IMR-90 (cell line): ENCODE data around the gene PTPMT1. TPM values are rescaled to one million over a fixed set of nuclear protein-coding genes. Genes with fewer than 3 reads are reported as not detected.

Experiments
- ATAC-seq: fragments of 200-7000 bp; cut with Tn5 transposase; 2 replicates; pipeline ENCODE4 v1.9.1; 2020; ENCODE audit warnings: low read depth, mild to moderate bottlenecking, moderate library complexity
- BruUV-seq: library from RNA; stranded (reverse); fragments of 400-500 nt; replicated peaks from 2 replicates; lab custom pipeline; 2021; lab: Mats Ljungman, UMichigan
- CTCF ChIA-PET: fragments of 300-600 bp; formaldehyde crosslinking; extraction: SDS; loops from one replicate; lab custom pipeline; 2021; ENCODE audit warnings: antibody characterized with exemption; lab: Yijun Ruan, JAX
- POLR2A ChIA-PET: fragments of 300-600 bp; sonication (Branson Sonifier 250); formaldehyde crosslinking; loops from one replicate; lab custom pipeline; 2022; ENCODE audit warnings: antibody characterized with exemption; ENCODE audit not compliant: unreplicated experiment; lab: Charles Lee
- DNase-seq: peaks from one replicate; pipeline ENCODE4 v3.0.0; 2013
- H2AFZ ChIP-seq: replicated peaks from 2 replicates; pipeline ENCODE3; 2013; ENCODE audit warnings: low read length, mild to moderate bottlenecking; ENCODE audit not compliant: poor library complexity
- H2AK5ac ChIP-seq: 2 replicates; pipeline ENCODE4 v1.6.1; 2013; ENCODE audit warnings: low read depth, low read length, inconsistent platforms
- H2AK9ac ChIP-seq: replicated peaks from 2 replicates; pipeline ENCODE3; 2013; ENCODE audit warnings: mild to moderate bottlenecking, low read depth, low read length, moderate library complexity; ENCODE audit not compliant: poor library complexity
- H2BK120ac ChIP-seq: 2 replicates; pipeline ENCODE4 v1.6.1; 2013; ENCODE audit warnings: low read depth, low read length, inconsistent platforms
- H2BK15ac ChIP-seq: 3 replicates; pipeline ENCODE4 v1.6.1; 2013; ENCODE audit warnings: low read depth, low read length, inconsistent platforms
- H2BK20ac ChIP-seq: 2 replicates; pipeline ENCODE4 v1.6.1; 2013; ENCODE audit warnings: low read depth, mild to moderate bottlenecking, inconsistent platforms, low read length, moderate library complexity
- H2BK5ac ChIP-seq: 2 replicates; pipeline ENCODE4 v1.6.1; 2013; ENCODE audit warnings: mild to moderate bottlenecking, low read depth, low read length, inconsistent platforms; ENCODE audit not compliant: poor library complexity, severe bottlenecking
- H3K14ac ChIP-seq: replicated peaks from 2 replicates; pipeline ENCODE4 v1.6.1; 2013; ENCODE audit warnings: low read depth, low read length, inconsistent platforms
- H3K18ac ChIP-seq: 2 replicates; pipeline ENCODE4 v1.6.1; 2013; ENCODE audit warnings: low read depth, low read length, control low read depth
- H3K23ac ChIP-seq: 2 replicates; pipeline ENCODE4 v1.6.1; 2013; ENCODE audit warnings: low read depth, low read length, inconsistent platforms
- H3K27ac ChIP-seq: 2 replicates; pipeline ENCODE4 v1.5.1; 2013; ENCODE audit warnings: mild to moderate bottlenecking, control low read depth, low read length; ENCODE audit not compliant: insufficient read depth
- H3K27me3 ChIP-seq: 2 replicates; pipeline ENCODE4 v1.6.1; 2013; ENCODE audit warnings: low read length; ENCODE audit not compliant: control insufficient read depth, insufficient read depth
- H3K36me3 ChIP-seq: 2 replicates; pipeline ENCODE4 v1.6.1; 2013; ENCODE audit warnings: low read length, mixed read lengths; ENCODE audit not compliant: control insufficient read depth, insufficient read depth
- H3K4ac ChIP-seq: 2 replicates; pipeline ENCODE4 v1.6.1; 2013; ENCODE audit warnings: low read depth, low read length, inconsistent platforms
- H3K4me1 ChIP-seq: 2 replicates; pipeline ENCODE4 v1.6.1; 2013; ENCODE audit warnings: low read length, mixed read lengths; ENCODE audit not compliant: control insufficient read depth, insufficient read depth
- H3K4me2 ChIP-seq: 2 replicates; pipeline ENCODE4 v1.6.1; 2013; ENCODE audit warnings: low read depth, mild to moderate bottlenecking, control low read depth, low read length, moderate library complexity
- H3K4me3 ChIP-seq: 2 replicates; pipeline ENCODE4 v1.5.1; 2013; ENCODE audit warnings: low read depth, mild to moderate bottlenecking, control low read depth, low read length, moderate library complexity; ENCODE audit not compliant: insufficient read depth
- H3K56ac ChIP-seq: 2 replicates; pipeline ENCODE4 v1.6.1; 2013; ENCODE audit warnings: low read length, inconsistent platforms; ENCODE audit not compliant: insufficient read depth; ENCODE audit errors: extremely low read depth
- H3K79me1 ChIP-seq, 2 experiments: 2 replicates each; pipeline ENCODE4 v1.6.1; 2013; ENCODE audit warnings: low read length in 2 of 2, inconsistent platforms in 1 of 2, low read depth in 1 of 2
- H3K9ac ChIP-seq: 2 replicates; pipeline ENCODE4 v1.6.1; 2013; ENCODE audit warnings: low read depth, low read length, control low read depth
- H3K9me1 ChIP-seq: 2 replicates; pipeline ENCODE4 v1.6.1; 2013; ENCODE audit warnings: low read length, inconsistent platforms; ENCODE audit not compliant: insufficient read depth
- H3K9me3 ChIP-seq: 2 replicates; pipeline ENCODE4 v1.6.1; 2013; ENCODE audit warnings: low read length; ENCODE audit not compliant: control insufficient read depth, insufficient read depth
- H4K20me1 ChIP-seq: 2 replicates; pipeline ENCODE4 v1.6.1; 2013; ENCODE audit warnings: low read length, inconsistent platforms; ENCODE audit not compliant: insufficient read depth
- H4K5ac ChIP-seq: 2 replicates; pipeline ENCODE4 v1.6.1; 2013; ENCODE audit warnings: mild to moderate bottlenecking, low read depth, low read length, control low read depth
- H4K8ac ChIP-seq, 2 experiments: 2 replicates each; pipeline ENCODE4 v1.6.1; 2013; ENCODE audit warnings: low read depth in 2 of 2, low read length in 2 of 2, control low read depth in 1 of 2, inconsistent platforms in 1 of 2
- H4K91ac ChIP-seq: 2 replicates; pipeline ENCODE4 v1.6.1; 2013; ENCODE audit warnings: low read depth, low read length, inconsistent platforms; ENCODE audit not compliant: insufficient read depth
- BHLHE40 ChIP-seq: fragments of 150-350 bp; IDR thresholded peaks from 2 replicates; pipeline ENCODE4 v1.6.1; 2016; ENCODE audit warnings: mild to moderate bottlenecking, low read depth, low read length
- CEBPB ChIP-seq: IDR thresholded peaks from 2 replicates; pipeline ENCODE4 v1.6.1; 2012; ENCODE audit warnings: low read depth, low read length, improper control_type of control experiment
- CHD1 ChIP-seq: IDR thresholded peaks from 2 replicates; pipeline ENCODE4 v1.6.1; 2012; ENCODE audit warnings: low read depth, low read length, improper control_type of control experiment
- FOS ChIP-seq: fragments of 150-350 bp; IDR thresholded peaks from 2 replicates; pipeline ENCODE4 v1.6.1; 2016; ENCODE audit warnings: low read depth, low read length
- MAFK ChIP-seq: IDR thresholded peaks from 2 replicates; pipeline ENCODE4 v1.6.1; 2012; ENCODE audit warnings: low read depth, low read length, improper control_type of control experiment
- MAZ ChIP-seq: IDR thresholded peaks from 2 replicates; pipeline ENCODE4 v1.6.1; 2012; ENCODE audit warnings: low read depth, mild to moderate bottlenecking, low read length, improper control_type of control experiment, moderate library complexity, borderline replicate concordance
- MXI1 ChIP-seq: IDR thresholded peaks from 2 replicates; pipeline ENCODE4 v1.6.1; 2012; ENCODE audit warnings: low read depth, mild to moderate bottlenecking, low read length, moderate library complexity, borderline replicate concordance
- NFE2L2 ChIP-seq: fragments of 150-350 bp; IDR thresholded peaks from 2 replicates; pipeline ENCODE4 v1.6.1; 2016; ENCODE audit warnings: low read depth, mild to moderate bottlenecking, low read length
- POLR2A ChIP-seq: IDR thresholded peaks from 2 replicates; pipeline ENCODE4 v1.6.1; 2012; ENCODE audit warnings: mild to moderate bottlenecking, low read depth, low read length
- RAD21 ChIP-seq: IDR thresholded peaks from 2 replicates; pipeline ENCODE4 v1.6.1; 2012; ENCODE audit warnings: low read length, improper control_type of control experiment
- RCOR1 ChIP-seq: IDR thresholded peaks from 2 replicates; pipeline ENCODE4 v1.6.1; 2012; ENCODE audit warnings: mild to moderate bottlenecking, low read length, improper control_type of control experiment; ENCODE audit not compliant: insufficient replicate concordance
- RFX5 ChIP-seq: IDR thresholded peaks from 2 replicates; pipeline ENCODE4 v1.8.0; 2012; ENCODE audit warnings: low read depth, mild to moderate bottlenecking, low read length, moderate library complexity
- SMC3 ChIP-seq: fragments of 150-350 bp; IDR thresholded peaks from 2 replicates; pipeline ENCODE4 v1.6.1; 2016; ENCODE audit warnings: low read depth, mild to moderate bottlenecking, antibody characterized with exemption, low read length, moderate library complexity
- WGBS, 2 experiments: methylation state at CpG; one replicate each; pipeline versions ENCODE4 v1.1.5 to v1.1.7; 2013; ENCODE audit warnings: missing lambda C conversion rate in 2 of 2; ENCODE audit not compliant: insufficient read length in 1 of 2; ENCODE audit errors: extremely low coverage in 2 of 2; 5-methylcytosine and 5-hydroxymethylcytosine counted together
- dilution Hi-C: fragments of 300-500 bp; cut with HindIII; formaldehyde crosslinking; loops from one replicate; pipeline ENCODE4 v1.14.3; 2018; ENCODE audit warnings: low sequenced_read_pairs; ENCODE audit not compliant: unreplicated experiment
- in situ Hi-C: fragments of 300-500 bp; cut with MboI; formaldehyde crosslinking; loops from 3 replicates; pipeline ENCODE4 v1.14.3; 2019; ENCODE audit warnings: low sequenced_read_pairs, inconsistent platforms, mixed read lengths
- intact Hi-C: fragments of 100-400 bp; cut with micrococcal nuclease; formaldehyde crosslinking; loops from 2 replicates; pipeline ENCODE4 v1.10.0; 2022
- polyA plus RNA-seq, 3 experiments: library from polyadenylated mRNA; depleted of rRNA; stranded (reverse); fragments of >200 nt; gene quantifications; 2 replicates each; pipeline ENCODE4 v1.2.3, GENCODE V29; 2012; ENCODE audit warnings: low replicate concordance in 1 of 3
- total RNA-seq: library from RNA; depleted of rRNA; stranded (reverse); fragments of >200 nt; gene quantifications from 2 replicates; pipeline ENCODE4 v1.2.3, GENCODE V29; 2012
- TF ChIP-seq, protein P1 (sequence below): fragments of 150-350 bp; IDR thresholded peaks from 2 replicates; pipeline ENCODE4 v1.6.1; 2017; ENCODE audit warnings: mild to moderate bottlenecking, antibody characterized with exemption, low read length, low read depth
- TF ChIP-seq, protein P2 (sequence below): conservative IDR thresholded peaks from 2 replicates; pipeline ENCODE4 v1.5.1; 2012; ENCODE audit warnings: mild to moderate bottlenecking, low read depth, low read length, improper control_type of control experiment

PTPMT1 gene
- total and polyA plus RNA-seq, 2 of the 4 experiments (the other 2 are of a cell fraction), result 51.6 to 55.0 TPM

DNA sequence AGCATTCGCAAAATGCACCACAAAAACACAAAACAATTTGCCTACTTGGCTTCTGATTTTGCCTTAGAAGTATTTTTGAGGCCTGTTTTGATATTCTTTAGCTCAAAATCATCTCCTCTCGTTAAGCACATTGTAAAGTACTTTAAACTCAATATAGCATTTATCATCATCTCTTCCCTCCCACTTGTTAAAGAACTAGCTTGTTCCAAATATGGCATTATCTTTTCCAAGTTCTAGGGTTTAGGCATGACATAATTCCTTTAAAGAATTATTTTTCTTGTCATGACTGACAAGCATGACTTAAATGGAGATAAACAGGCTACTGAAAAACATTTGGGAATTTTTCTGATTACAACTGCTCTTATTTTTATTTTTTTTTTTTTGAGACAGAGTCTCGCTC lies 33.7 kb upstream of the PTPMT1 start:
- no peak overlapping the region for H3K56ac ChIP-seq
- no peak overlapping the region for H2BK15ac ChIP-seq
- no peak overlapping the region for H2BK120ac ChIP-seq
- no peak overlapping the region for H3K4me3 ChIP-seq
- no peak overlapping the region for H3K27ac ChIP-seq
- no peak overlapping the region for H2BK5ac ChIP-seq
- H3K18ac ChIP-seq, result no peak overlapping the region
- no CpG with 5 or more reads among the region's 3 CpGs for WGBS, 2 experiments
- intact Hi-C loops, result loop anchor here (10.0 kb wide), 1 partner anchor 47 kb away; no protein-coding TSS in a partner anchor
- no peak overlapping the region for H2AK5ac ChIP-seq
- CTCF ChIA-PET, result no interaction called here
- no peak for ATAC-seq
- H3K14ac ChIP-seq, result no peak overlapping the region
- H3K23ac ChIP-seq, result no peak overlapping the region
- no peak overlapping the region for H4K5ac ChIP-seq
- H3K79me1 ChIP-seq, result peaks cover 3 to 73% of the 10 kb centered on the region in 2 experiments; a peak in 3 of 4 replicates
- no peak overlapping the region for H2AFZ ChIP-seq
- H2AK9ac ChIP-seq, result no peak overlapping the region
- H3K9me3 ChIP-seq, result no peaks in the 10 kb centered on the region
- in situ Hi-C loops, result no loop called here
- H3K9ac ChIP-seq, result no peak overlapping the region
- no peaks in the 10 kb centered on the region; the same call in none of the 2 replicates for H3K36me3 ChIP-seq
- H3K9me1 ChIP-seq, result 0 out of 2 replicates have a peak, but pooled peaks cover 6% of the 10 kb centered on the region
- peaks cover 96% of the 10 kb centered on the region for H4K20me1 ChIP-seq
- H2BK20ac ChIP-seq, result no peak overlapping the region
- H4K8ac ChIP-seq, result no peak overlapping the region
- no peak for DNase-seq
- peaks cover 11% of the 10 kb centered on the region for H3K4me1 ChIP-seq
- POLR2A ChIA-PET, result no interaction called here
- H3K27me3 ChIP-seq, result no peaks in the 10 kb centered on the region
- no peak overlapping the region for H3K4ac ChIP-seq
- dilution Hi-C loops, result no loop called here
- no peak for TF ChIP-seq MAFK
- TF ChIP-seq RAD21, result no peak
- TF ChIP-seq BHLHE40, result no peak
- TF ChIP-seq RFX5, result no peak
- no peak for TF ChIP-seq FOS
- TF ChIP-seq CHD1, result no peak
- TF ChIP-seq, protein P1, sequence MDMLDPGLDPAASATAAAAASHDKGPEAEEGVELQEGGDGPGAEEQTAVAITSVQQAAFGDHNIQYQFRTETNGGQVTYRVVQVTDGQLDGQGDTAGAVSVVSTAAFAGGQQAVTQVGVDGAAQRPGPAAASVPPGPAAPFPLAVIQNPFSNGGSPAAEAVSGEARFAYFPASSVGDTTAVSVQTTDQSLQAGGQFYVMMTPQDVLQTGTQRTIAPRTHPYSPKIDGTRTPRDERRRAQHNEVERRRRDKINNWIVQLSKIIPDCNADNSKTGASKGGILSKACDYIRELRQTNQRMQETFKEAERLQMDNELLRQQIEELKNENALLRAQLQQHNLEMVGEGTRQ, result no peak
- TF ChIP-seq POLR2A, result no peak
- no peak for TF ChIP-seq SMC3
- no peak for TF ChIP-seq MXI1
- TF ChIP-seq MAZ, result no peak
- TF ChIP-seq NFE2L2, result no peak
- no peak for TF ChIP-seq CEBPB
- TF ChIP-seq, protein P2, sequence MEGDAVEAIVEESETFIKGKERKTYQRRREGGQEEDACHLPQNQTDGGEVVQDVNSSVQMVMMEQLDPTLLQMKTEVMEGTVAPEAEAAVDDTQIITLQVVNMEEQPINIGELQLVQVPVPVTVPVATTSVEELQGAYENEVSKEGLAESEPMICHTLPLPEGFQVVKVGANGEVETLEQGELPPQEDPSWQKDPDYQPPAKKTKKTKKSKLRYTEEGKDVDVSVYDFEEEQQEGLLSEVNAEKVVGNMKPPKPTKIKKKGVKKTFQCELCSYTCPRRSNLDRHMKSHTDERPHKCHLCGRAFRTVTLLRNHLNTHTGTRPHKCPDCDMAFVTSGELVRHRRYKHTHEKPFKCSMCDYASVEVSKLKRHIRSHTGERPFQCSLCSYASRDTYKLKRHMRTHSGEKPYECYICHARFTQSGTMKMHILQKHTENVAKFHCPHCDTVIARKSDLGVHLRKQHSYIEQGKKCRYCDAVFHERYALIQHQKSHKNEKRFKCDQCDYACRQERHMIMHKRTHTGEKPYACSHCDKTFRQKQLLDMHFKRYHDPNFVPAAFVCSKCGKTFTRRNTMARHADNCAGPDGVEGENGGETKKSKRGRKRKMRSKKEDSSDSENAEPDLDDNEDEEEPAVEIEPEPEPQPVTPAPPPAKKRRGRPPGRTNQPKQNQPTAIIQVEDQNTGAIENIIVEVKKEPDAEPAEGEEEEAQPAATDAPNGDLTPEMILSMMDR, result no peak
- no peak for TF ChIP-seq RCOR1
- no peak overlapping the region for H3K4me2 ChIP-seq
- no TSS peak for BruUV-seq
- no peak overlapping the region for H4K91ac ChIP-seq
